Right forelimb (tissue), 1 donor: ENCODE results near the gene POLR1G.
"Not testable (repeated sequence)": the region's sequence is repeated elsewhere in the genome, so short reads cannot be mapped to it uniquely, and the experiment has no call there.

Experiments used
- DNase-seq: peaks from one replicate; pipeline ENCODE4 v3.0.0-alpha.2; 2018

The POLR1G gene

GRCh38 chr19:45423589-45424190, 17.2 kb downstream of the POLR1G start, which contains the start of gene ERCC1:
ERCC1 (minus strand) TSS chr19:45423917; CDS start chr19:45423374, 543 bp downstream.
- DNase-seq = peak; percentile 91

GRCh38 chr19:45424191-45425058, 18.0 kb downstream of the POLR1G start:
- peak; percentile 64 for DNase-seq

GRCh38 chr19:45428384-45429231, 22.2 kb downstream of the POLR1G start:
- DNase-seq = peak; percentile 80

GRCh38 chr19:45429896-45430295, 23.5 kb downstream of the POLR1G start:
- not testable (repeated sequence) for DNase-seq

- DNase-seq = not testable (repeated sequence)
These were observed 24.6 kb downstream of the POLR1G start for GRCh38 chr19:45431008-45431407.

GRCh38 chr19:45432543-45432942, 26.1 kb downstream of the POLR1G start:
- DNase-seq = not testable (repeated sequence)

- DNase-seq = no peak
These were observed 30.9 kb downstream of the POLR1G start for GRCh38 chr19:45437328-45437727.

GRCh38 chr19:45439190-45439568, 32.7 kb downstream of the POLR1G start:
- no peak for DNase-seq

- DNase-seq = peak; percentile 92
These were observed 33.3 kb downstream of the POLR1G start for GRCh38 chr19:45439569-45440258.

GRCh38 chr19:45440259-45440638, 33.8 kb downstream of the POLR1G start:
- no peak for DNase-seq

GRCh38 chr19:45440873-45441654, 34.6 kb downstream of the POLR1G start:
- no peak for DNase-seq

GRCh38 chr19:45442408-45442777, 35.9 kb downstream of the POLR1G start:
- no peak for DNase-seq

GRCh38 chr19:45442778-45443461, 36.5 kb downstream of the POLR1G start:
- peak; percentile 56 for DNase-seq

- DNase-seq = peak; percentile 91
These were observed 37.2 kb downstream of the POLR1G start for GRCh38 chr19:45443462-45444317.

- peak; percentile 95 for DNase-seq
These were observed 38.0 kb downstream of the POLR1G start for GRCh38 chr19:45444318-45445041.

GRCh38 chr19:45445139-45445538, 38.7 kb downstream of the POLR1G start:
- DNase-seq = no peak

- no peak for DNase-seq
These were observed 39.9 kb downstream of the POLR1G start for GRCh38 chr19:45446295-45446694.

GRCh38 chr19:45446944-45447343, 40.5 kb downstream of the POLR1G start:
- DNase-seq = no peak

GRCh38 chr19:45448425-45448756, 41.9 kb downstream of the POLR1G start:
- DNase-seq = no peak

- DNase-seq = no peak
These were observed 42.4 kb downstream of the POLR1G start for GRCh38 chr19:45448887-45449299.
